ENCODE data around the gene PLXNA2. TPM values are rescaled to one million over a fixed set of nuclear protein-coding genes. Genes with fewer than 3 reads are reported as not detected.

Gene PLXNA2
- total and polyA plus RNA-seq, 2 of the 8 experiments (the other 6 are each of a cell fraction or from before 2014, with no cell fraction given): 0.33 to 1.5 TPM

- H4K5ac ChIP-seq (ENCODE audit: insufficient read length, low read depth, low read length): no peak overlapping the region
- no peak overlapping the region for H3K27ac ChIP-seq (ENCODE audit: low read depth, low read length)
- no peak overlapping the region for H3K14ac ChIP-seq (ENCODE audit: insufficient read length)
- H3K4ac ChIP-seq (replicated peaks; ENCODE audit: insufficient read length, low read depth, low read length): no peak overlapping the region
- H3K4me2 ChIP-seq (ENCODE audit: insufficient read depth in 1 of 2, low read depth in 2 of 2, low read length in 2 of 2): no peak overlapping the region
- H2BK20ac ChIP-seq (ENCODE audit: low read length): no peak overlapping the region
- H3K79me2 ChIP-seq (ENCODE audit: control insufficient read depth in 1 of 2, insufficient read depth in 2 of 2, low read length in 2 of 2): no peaks in the 10 kb centered on the region
- no peaks in the 10 kb centered on the region for H3K36me3 ChIP-seq (ENCODE audit: control insufficient read depth in 2 of 4, insufficient read depth in 4 of 4, low read length in 3 of 4)
- ChIA-PET CTCF (ENCODE audit: partially characterized antibody) (interaction anchor here (0.7 to 8.7 kb wide), 3 partner anchors 17 to 161 kb away, joined by 6 to 94 read pairs (median 6); no protein-coding TSS in a partner anchor), POLR2A (ENCODE audit: partially characterized antibody) (interaction anchor here (1.0 kb wide), 1 partner anchor 9 kb away, joined by 3 read pairs; no protein-coding TSS in a partner anchor)
- no peak overlapping the region for H3K4me3 ChIP-seq (ENCODE audit: extremely low read depth in 1 of 4, insufficient read depth in 2 of 4, low read depth in 3 of 4, low read length in 4 of 4)
- H2AFZ ChIP-seq (ENCODE audit: low read length): 0 out of 2 replicates have a peak overlapping the region, but pooled peaks have one; percentile 83
- H4K8ac ChIP-seq (ENCODE audit: extremely low read depth, insufficient read depth, low read length): no peak overlapping the region
- no peaks in the 10 kb centered on the region for H3K9me3 ChIP-seq (ENCODE audit: insufficient read depth in 2 of 2, low read depth in 1 of 2, low read length in 1 of 2)
- H4K20me1 ChIP-seq (replicated peaks in 1 of 2; ENCODE audit: control insufficient read depth in 1 of 2, insufficient read depth in 2 of 2, low read length in 2 of 2): no peaks in the 10 kb centered on the region
- peaks cover 0 to 9% (median 4%) of the 10 kb centered on the region in 4 experiments; a peak in 4 of 7 replicates for H3K4me1 ChIP-seq (replicated peaks in 1 of 4; ENCODE audit: control insufficient read depth in 3 of 4, insufficient read depth in 4 of 4, low read length in 3 of 4)
- no peak overlapping the region for H2BK12ac ChIP-seq (ENCODE audit: low read depth, low read length)
- WGBS, 2 experiments (ENCODE audit: extremely low coverage in 1 of 2, insufficient coverage in 1 of 2, insufficient read length in 1 of 2, insufficient replicate concordance in 2 of 2, low coverage in 1 of 2, low lambda C conversion rate in 2 of 2, missing lambda C conversion rate in 1 of 2): 77% methylated on average over 15 of the region's 16 CpGs; no CpG with 5 or more reads in 1 of the 2 experiments
- no peak overlapping the region for H3K9ac ChIP-seq (replicated peaks in 1 of 4; ENCODE audit: extremely low read depth in 1 of 4, low read depth in 3 of 4, low read length in 3 of 4)
- no peak overlapping the region for H2BK15ac ChIP-seq (ENCODE audit: low read length)
- H3K79me1 ChIP-seq (ENCODE audit: low read depth, low read length): no peaks in the 10 kb centered on the region
- no peak overlapping the region for H3K18ac ChIP-seq (ENCODE audit: extremely low read depth, low read length)
- H2BK120ac ChIP-seq (replicated peaks; ENCODE audit: low read depth, low read length): no peak overlapping the region
- DNase-seq (ENCODE audit: low read depth in 1 of 2, low spot score in 2 of 2) (no peak), FAIRE-seq (no peak)
- H2BK5ac ChIP-seq (ENCODE audit: low read depth, low read length): no peak overlapping the region
- H4K91ac ChIP-seq (replicated peaks; ENCODE audit: insufficient read length, low read length): no peak overlapping the region
- H3K56ac ChIP-seq (replicated peaks; ENCODE audit: insufficient read length, low read depth, low read length): no peak overlapping the region
- H3K23me2 ChIP-seq (ENCODE audit: low read depth, low read length): no peaks in the 10 kb centered on the region
- H2AK5ac ChIP-seq (ENCODE audit: low read depth, low read length): no peak overlapping the region
- no peak overlapping the region for H3K23ac ChIP-seq (ENCODE audit: insufficient read length)
- peaks cover 0 to 2% (median 0%) of the 10 kb centered on the region in 4 experiments; a peak in 3 of 7 replicates for H3K27me3 ChIP-seq (replicated peaks in 1 of 4; ENCODE audit: control insufficient read depth in 3 of 4, extremely low read depth in 1 of 4, insufficient read depth in 3 of 4, low read length in 3 of 4)
- no peak for TF ChIP-seq EP300 (IDR thresholded peaks at IDR 0.05; ENCODE audit: borderline replicate concordance in 1 of 2, low read depth in 2 of 2, low read length in 2 of 2)
- TF ChIP-seq CTBP2 (IDR thresholded peaks at IDR 0.05; ENCODE audit: borderline replicate concordance, insufficient read depth, insufficient read length, low read length): no peak
- no peak for TF ChIP-seq RFX5 (IDR thresholded peaks at IDR 0.05; ENCODE audit: borderline replicate concordance, low read depth, low read length)
- TF ChIP-seq POLR2AphosphoS5 (IDR thresholded peaks at IDR 0.05; ENCODE audit: low read depth, low read length): no peak
- no peak for TF ChIP-seq YY1 (IDR thresholded peaks at IDR 0.05; ENCODE audit: low read depth, low read length)
- no peak for TF ChIP-seq KDM5A (IDR thresholded peaks at IDR 0.05; ENCODE audit: low read length)
- TF ChIP-seq MAX (IDR thresholded peaks at IDR 0.05): no peak
- TF ChIP-seq SP1 (IDR thresholded peaks at IDR 0.05; ENCODE audit: low read depth, low read length): no peak
- TF ChIP-seq SP2 (IDR thresholded peaks at IDR 0.05; ENCODE audit: low read length): no peak
- TF ChIP-seq TAF1 (IDR thresholded peaks at IDR 0.05; ENCODE audit: low read depth, low read length): no peak
- TF ChIP-seq RXRA (IDR thresholded peaks at IDR 0.05; ENCODE audit: insufficient read depth, low read depth, low read length): no peak
- TF ChIP-seq BRCA1 (IDR thresholded peaks at IDR 0.05; ENCODE audit: low read depth, low read length): no peak
- TF ChIP-seq SIX5 (IDR thresholded peaks at IDR 0.05; ENCODE audit: low read depth, low read length): no peak
These were observed 166.7 kb downstream of the PLXNA2 start for GRCh38 chr1:208077232-208078075.
